ENCODE measurements around the gene ARHGAP29. TPM values are rescaled to one million over a fixed set of nuclear protein-coding genes. Genes with fewer than 3 reads are reported as not detected.

ARHGAP29 gene
- total RNA-seq, 2 donors from 2014 or later = 24.9 to 39.4 TPM

- DNase-seq (ENCODE audit: low spot score) = no peak
- H3K4me1 ChIP-seq (ENCODE audit: control insufficient read depth in 1 of 2, low read depth in 2 of 2) = peaks cover 4 to 11% of the 10 kb centered on the region in 2 donors
- no peak for ATAC-seq (ENCODE audit: insufficient number of reproducible peaks, low FRiP score, low read depth)
- H3K4me3 ChIP-seq = peak overlapping the region; percentile 42
- H3K36me3 ChIP-seq = no peaks in the 10 kb centered on the region
- H3K27me3 ChIP-seq (replicated peaks; ENCODE audit: insufficient read depth) = no peaks in the 10 kb centered on the region
- H3K27ac ChIP-seq = peak overlapping the region; percentile 52 to 54
- no peak for TF ChIP-seq CTCF (IDR thresholded peaks at IDR 0.05)
- H3K9me3 ChIP-seq = no peaks in the 10 kb centered on the region
Measured at GRCh38 chr1:94276988-94277434, 39.6 kb upstream of the ARHGAP29 start.

- no peak overlapping the region for H3K4me3 ChIP-seq
- DNase-seq (ENCODE audit: low spot score) = no peak
- H3K36me3 ChIP-seq = no peaks in the 10 kb centered on the region
- H3K27ac ChIP-seq = no peak overlapping the region
- no peak for ATAC-seq (ENCODE audit: insufficient number of reproducible peaks, low FRiP score, low read depth)
- H3K4me1 ChIP-seq (ENCODE audit: control insufficient read depth in 1 of 2, low read depth in 2 of 2) = peaks cover 4 to 11% of the 10 kb centered on the region in 2 donors
- H3K27me3 ChIP-seq (replicated peaks; ENCODE audit: insufficient read depth) = no peaks in the 10 kb centered on the region
- TF ChIP-seq CTCF (IDR thresholded peaks at IDR 0.05) = no peak
- no peaks in the 10 kb centered on the region for H3K9me3 ChIP-seq
Measured at GRCh38 chr1:94275083-94275482, 37.7 kb upstream of the ARHGAP29 start.

GRCh38 chr1:94274561-94274960, 37.2 kb upstream of the ARHGAP29 start:
- Histone ChIP-seq H3K4me1 (ENCODE audit: control insufficient read depth in 1 of 2, low read depth in 2 of 2) (peaks cover 4 to 11% of the 10 kb centered on the region in 2 donors), H3K27ac (no peak overlapping the region), H3K9me3 (no peaks in the 10 kb centered on the region), H3K27me3 (replicated peaks; ENCODE audit: insufficient read depth) (no peaks in the 10 kb centered on the region), H3K36me3 (no peaks in the 10 kb centered on the region), H3K4me3 (no peak overlapping the region)
- TF ChIP-seq CTCF (IDR thresholded peaks at IDR 0.05) = no peak
- no peak for ATAC-seq (ENCODE audit: insufficient number of reproducible peaks, low FRiP score, low read depth)
- DNase-seq (ENCODE audit: low spot score) = no peak

GRCh38 chr1:94273111-94273510, 35.7 kb upstream of the ARHGAP29 start:
- H3K4me3 ChIP-seq = no peak overlapping the region
- H3K9me3 ChIP-seq = no peaks in the 10 kb centered on the region
- no peak for DNase-seq (ENCODE audit: low spot score)
- H3K27ac ChIP-seq = no peak overlapping the region
- peaks cover 4 to 11% of the 10 kb centered on the region in 2 donors for H3K4me1 ChIP-seq (ENCODE audit: control insufficient read depth in 1 of 2, low read depth in 2 of 2)
- ATAC-seq (ENCODE audit: insufficient number of reproducible peaks, low FRiP score, low read depth) = no peak
- no peaks in the 10 kb centered on the region for H3K36me3 ChIP-seq
- TF ChIP-seq CTCF (IDR thresholded peaks at IDR 0.05) = no peak
- no peaks in the 10 kb centered on the region for H3K27me3 ChIP-seq (replicated peaks; ENCODE audit: insufficient read depth)

GRCh38 chr1:94272388-94272787, 35.0 kb upstream of the ARHGAP29 start:
- H3K36me3 ChIP-seq = no peaks in the 10 kb centered on the region
- no peaks in the 10 kb centered on the region for H3K27me3 ChIP-seq (replicated peaks; ENCODE audit: insufficient read depth)
- no peak overlapping the region for H3K27ac ChIP-seq
- no peak for TF ChIP-seq CTCF (IDR thresholded peaks at IDR 0.05)
- no peaks in the 10 kb centered on the region for H3K9me3 ChIP-seq
- DNase-seq (ENCODE audit: low spot score) = no peak
- ATAC-seq (ENCODE audit: insufficient number of reproducible peaks, low FRiP score, low read depth) = no peak
- peaks cover under 1 to 11% of the 10 kb centered on the region in 2 donors for H3K4me1 ChIP-seq (ENCODE audit: control insufficient read depth in 1 of 2, low read depth in 2 of 2)
- H3K4me3 ChIP-seq = no peak overlapping the region

All from thoracic aorta (tissue), 2 donors.